ENCODE data around the gene EDEM2.
A peak's percentile ranks its signal among the peaks of the same experiment; 100 is the strongest.
"Not testable (repeated sequence)": the region's sequence is repeated elsewhere in the genome, so short reads cannot be mapped to it uniquely, and the experiment has no call there.

EDEM2 gene

DNA sequence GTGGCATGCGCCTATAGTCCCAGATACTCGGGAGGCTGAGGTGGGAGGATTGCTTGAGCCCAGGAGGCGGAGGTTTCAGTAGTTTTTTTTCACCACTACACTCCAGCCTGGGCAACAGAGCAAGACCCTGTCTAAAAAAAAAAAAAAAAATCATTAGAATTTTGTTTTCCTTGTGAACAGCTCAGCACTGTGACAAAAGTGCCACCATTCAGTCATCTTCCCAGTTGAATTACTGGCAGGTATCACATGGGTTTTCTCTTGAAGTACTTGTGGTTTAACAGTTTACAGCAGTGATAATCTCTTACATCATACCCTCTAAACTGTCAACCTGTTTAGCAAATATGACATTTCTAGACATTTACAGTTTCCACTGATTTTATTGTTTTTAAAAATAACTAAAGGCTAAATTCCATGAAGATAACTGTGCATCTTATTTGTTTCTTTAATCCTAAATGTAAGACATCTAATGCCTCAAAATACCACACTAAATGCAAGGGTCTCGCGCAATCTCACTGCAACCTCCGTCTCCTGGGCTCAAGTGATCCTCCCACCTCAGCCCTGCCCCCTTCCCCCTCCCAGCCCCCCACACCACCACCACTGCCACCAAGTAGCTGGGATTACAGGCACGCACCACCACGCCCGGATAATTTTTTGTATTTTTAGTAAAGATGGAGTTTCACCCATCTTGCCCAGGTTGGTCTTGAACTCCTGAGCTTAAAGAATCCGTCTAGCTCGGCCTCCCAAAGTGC is 61.5 kb downstream of the EDEM2 start:
- DNase-seq (ENCODE audit: low spot score), result peak; percentile 78

DNA sequence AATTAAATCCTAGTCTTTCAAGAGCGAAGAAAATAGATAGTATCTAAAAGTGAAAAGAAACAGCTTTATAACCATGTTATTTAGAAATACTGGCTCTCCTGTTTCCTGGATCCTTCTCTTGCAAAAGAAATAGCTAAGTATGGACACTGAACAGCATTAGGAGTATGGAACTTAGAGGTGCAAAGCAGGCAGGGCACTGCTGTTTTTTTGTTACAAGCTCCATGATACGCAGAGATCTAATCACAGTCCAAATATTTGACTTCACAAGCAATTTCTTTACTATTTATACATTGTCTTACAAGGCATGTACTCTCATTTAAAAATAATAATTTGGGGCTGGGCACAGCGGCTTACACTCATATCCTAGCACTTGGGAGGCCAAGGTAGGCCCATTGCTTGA is 62.1 kb downstream of the EDEM2 start:
- no peak for DNase-seq (ENCODE audit: low spot score)

DNA sequence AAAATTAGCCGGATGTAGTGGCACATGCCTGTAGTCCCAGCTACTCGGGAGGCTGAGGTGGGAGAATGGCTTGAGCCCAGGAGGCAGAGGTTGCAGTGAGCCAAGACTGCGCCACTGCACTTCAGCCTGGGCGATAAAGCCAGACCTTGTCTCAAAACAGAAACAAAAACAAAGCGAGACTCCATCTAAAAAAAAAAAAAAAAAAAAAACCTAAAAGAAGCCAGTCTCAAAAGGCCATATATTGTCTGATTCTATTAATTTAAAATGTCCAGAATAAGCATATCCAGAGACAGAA is 66.8 kb downstream of the EDEM2 start:
- not testable (repeated sequence) for DNase-seq (ENCODE audit: low spot score)

DNA sequence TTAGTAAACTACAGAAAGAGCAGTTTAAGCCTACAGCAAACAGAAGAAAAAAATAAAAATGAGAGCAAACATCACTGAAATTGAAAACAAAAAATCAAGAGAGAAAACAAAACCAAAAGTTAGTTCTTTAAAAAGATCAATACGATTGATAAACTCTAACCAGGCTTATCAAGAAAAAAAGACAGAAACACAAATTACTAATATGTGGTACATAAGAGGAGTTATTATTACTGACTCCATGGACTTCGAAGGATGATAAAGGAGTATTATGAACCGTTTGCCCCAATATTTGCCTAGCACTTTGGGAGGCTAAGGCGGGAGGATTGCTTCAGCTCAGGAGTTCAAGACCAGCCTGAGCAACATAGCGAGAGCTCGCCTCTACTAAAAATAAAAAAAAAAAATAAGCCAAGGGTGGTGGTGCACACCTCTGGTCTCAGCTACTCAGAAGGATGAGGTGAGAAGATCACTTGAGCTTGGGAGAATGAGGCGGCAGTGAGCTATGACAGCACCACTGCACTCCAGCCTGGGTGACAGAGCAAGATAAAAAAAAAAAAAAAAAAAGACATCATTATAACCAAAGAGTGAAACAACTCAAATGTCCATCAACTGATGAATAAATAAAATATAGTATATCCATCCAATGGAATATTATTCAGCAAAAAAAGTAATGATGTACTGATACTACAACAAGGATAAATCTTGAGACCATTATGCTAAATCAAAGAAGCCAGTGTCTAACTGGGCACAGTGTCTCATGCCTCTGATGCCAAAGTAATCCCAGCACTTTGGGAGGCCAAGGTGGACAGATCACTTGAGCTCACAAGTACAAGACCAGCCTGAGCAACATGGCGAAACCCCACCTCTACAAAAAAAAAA is 67.4 kb downstream of the EDEM2 start:
- no peak for DNase-seq (ENCODE audit: low spot score)

DNA sequence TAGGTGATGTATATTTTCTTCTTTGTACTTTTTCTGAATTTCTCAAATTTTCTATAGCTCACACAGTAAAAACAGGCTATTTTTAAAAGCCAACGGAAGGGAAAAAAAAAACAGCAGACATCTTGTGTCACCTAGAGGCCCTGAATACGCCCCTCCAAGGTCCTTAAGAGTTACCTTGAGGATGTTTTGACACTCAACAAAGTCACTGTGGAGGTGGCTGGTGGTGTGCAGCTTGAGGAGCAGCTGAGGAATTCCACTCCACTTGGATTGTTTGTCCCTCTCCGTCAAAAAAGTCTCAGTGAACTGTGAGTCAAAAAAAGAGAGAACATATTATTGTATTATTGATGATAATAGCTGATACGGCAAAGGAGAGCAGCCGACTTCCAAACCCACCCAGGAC is 69.3 kb downstream of the EDEM2 start:
- DNase-seq (ENCODE audit: low spot score), result no peak

DNA sequence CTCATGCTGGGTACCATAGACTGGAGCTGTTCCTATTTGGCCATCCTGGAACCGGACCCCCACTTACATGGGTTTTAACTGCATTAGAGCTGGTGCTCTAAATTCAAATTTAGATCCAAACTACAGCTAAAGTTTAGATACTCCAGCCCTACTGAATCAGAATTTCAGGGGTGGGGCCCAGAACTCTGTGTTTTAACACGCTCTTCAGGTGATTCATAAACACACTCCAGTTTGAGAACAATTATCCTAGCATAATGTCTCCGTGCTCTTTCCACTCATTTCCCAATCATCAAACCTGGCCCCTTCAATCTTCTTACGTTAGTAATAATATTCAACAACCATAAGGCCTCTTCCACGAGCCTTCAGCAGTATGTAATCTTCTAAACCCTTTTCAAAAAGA is 69.8 kb downstream of the EDEM2 start:
- no peak for DNase-seq (ENCODE audit: low spot score)

DNA sequence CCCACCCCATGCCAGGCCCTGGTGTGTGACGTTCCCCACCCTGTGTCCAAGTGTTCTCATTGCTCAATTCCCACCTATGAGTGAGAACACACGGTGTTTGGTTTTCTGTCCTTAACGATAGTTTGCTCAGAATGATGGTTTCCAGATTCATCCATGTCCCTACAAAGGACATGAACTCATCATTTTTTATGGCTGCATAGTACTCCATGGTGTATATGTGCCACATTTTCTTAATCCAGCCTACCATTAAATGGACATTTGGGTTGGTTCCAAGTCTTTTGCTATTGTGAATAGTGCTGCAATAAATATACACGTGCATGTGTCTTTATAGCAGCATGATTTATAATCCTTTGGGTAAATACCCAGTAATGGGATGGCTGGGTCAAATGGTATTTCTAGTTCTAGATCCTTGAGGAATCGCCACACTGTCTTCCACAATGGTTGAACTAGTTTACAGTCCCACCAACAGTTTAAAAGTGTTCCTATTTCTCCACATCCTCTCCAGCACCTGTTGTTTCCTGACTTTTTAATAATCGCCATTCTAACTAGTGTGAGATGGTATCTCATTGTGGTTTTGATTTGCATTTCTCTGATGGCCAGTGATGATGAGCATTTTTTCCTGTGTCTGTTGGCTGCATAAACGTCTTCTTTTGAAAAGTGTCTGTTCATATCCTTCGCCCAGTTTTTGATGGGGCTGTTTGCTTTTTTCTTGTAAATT is 75.5 kb downstream of the EDEM2 start:
- DNase-seq (ENCODE audit: low spot score), result not testable (repeated sequence)

DNA sequence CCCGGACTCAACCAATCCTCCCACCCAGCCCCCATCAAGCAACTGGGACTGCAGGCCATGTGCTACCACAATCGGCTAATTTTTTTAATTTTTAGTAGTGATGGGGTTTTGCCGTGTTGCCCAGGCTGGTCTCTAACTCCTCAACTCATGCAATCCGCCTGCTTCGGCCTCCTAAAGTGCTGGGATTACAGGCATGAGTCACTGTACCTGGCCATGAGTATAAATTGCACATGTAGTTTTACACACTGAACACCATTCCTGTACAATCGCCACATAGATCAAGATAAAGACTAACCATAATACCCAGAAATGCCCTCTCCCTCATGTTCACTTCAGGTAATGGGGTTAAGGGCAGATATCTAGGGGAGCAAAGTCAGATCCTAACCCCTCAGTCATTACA is 80.9 kb downstream of the EDEM2 start:
- no peak for DNase-seq (ENCODE audit: low spot score)

Data from activated CD4-positive, alpha-beta T cell treated with anti-CD3 and anti-CD28 coated beads, Interleukin-2, Interleukin-4, amounts not matched to agents 100 ng/mL and 50 ng/mL, durations not matched to agents 16 hours and 8 hours (primary cell).